Measurements from ENCODE around the gene SPINK8. TPM values are rescaled to one million over a fixed set of nuclear protein-coding genes. Genes with fewer than 3 reads are reported as not detected.
"Not testable (repeated sequence)": the region's sequence is repeated elsewhere in the genome, so short reads cannot be mapped to it uniquely, and the experiment has no call there.

The SPINK8 gene
- total and polyA plus RNA-seq, 8 donors = not detected

GRCh38 chr3:48343432-48343831 is 10.0 kb upstream of the SPINK8 start:
- Histone ChIP-seq H3K36me3 (no peaks in the 10 kb centered on the region), H3K4me1 (no peaks in the 10 kb centered on the region), H3K27ac (no peak overlapping the region), H3K9me3 (no peaks in the 10 kb centered on the region), H3K4me3 (no peak overlapping the region), H3K27me3 (no peaks in the 10 kb centered on the region)
- 89 to 91% methylated on average over 8 of the region's 8 CpGs for WGBS, 2 donors
- DNase-seq (no peak), ATAC-seq (no peak), FAIRE-seq (no peak)
- intact Hi-C loops (cut with DNase I) = no loop called here
- no peak for TF ChIP-seq CTCF (IDR thresholded peaks at IDR 0.05)

- FAIRE-seq = no peak
- WGBS, 2 donors = 40 to 43% methylated on average over 4 of the region's 4 CpGs
Observed at GRCh38 chr3:48338635-48339034, 5.2 kb upstream of the SPINK8 start.

GRCh38 chr3:48337536-48337935 is 4.1 kb upstream of the SPINK8 start:
- H3K4me1 ChIP-seq; H3K27ac ChIP-seq; H3K36me3 ChIP-seq; ATAC-seq; FAIRE-seq; H3K9me3 ChIP-seq; intact Hi-C loops (cut with DNase I); H3K27me3 ChIP-seq; H3K4me3 ChIP-seq; DNase-seq: not testable (repeated sequence)
- 85 to 93% methylated on average over 5 of the region's 5 CpGs for WGBS, 2 donors

More at GRCh38 chr3:48338635-48339034, 5.2 kb upstream of the SPINK8 start:
- H3K9me3 ChIP-seq = no peaks in the 10 kb centered on the region
- no peaks in the 10 kb centered on the region for H3K27me3 ChIP-seq
- intact Hi-C loops (cut with DNase I) = no loop called here
- no peaks in the 10 kb centered on the region for H3K4me1 ChIP-seq
- no peaks in the 10 kb centered on the region for H3K36me3 ChIP-seq
- DNase-seq (peak in 1 of 6 donors; percentile 60), ATAC-seq (no peak)
- H3K27ac ChIP-seq = no peak overlapping the region
- TF ChIP-seq CTCF (IDR thresholded peaks at IDR 0.05) = no peak
- no peak overlapping the region for H3K4me3 ChIP-seq

GRCh38 chr3:48335286-48335685 is 1.8 kb upstream of the SPINK8 start:
- intact Hi-C loops (cut with DNase I); FAIRE-seq: not testable (repeated sequence)

GRCh38 chr3:48334605-48335004 is 1.1 kb upstream of the SPINK8 start:
- no peaks in the 10 kb centered on the region for H3K27me3 ChIP-seq
- no peaks in the 10 kb centered on the region for H3K36me3 ChIP-seq
- no peaks in the 10 kb centered on the region for H3K4me1 ChIP-seq
- 81 to 86% methylated on average over 3 of the region's 3 CpGs for WGBS, 2 donors
- no peak overlapping the region for H3K4me3 ChIP-seq
- no peak for TF ChIP-seq CTCF (IDR thresholded peaks at IDR 0.05)
- intact Hi-C loops (cut with DNase I) = no loop called here
- H3K27ac ChIP-seq = no peak overlapping the region
- DNase-seq (no peak), ATAC-seq (no peak), FAIRE-seq (no peak)
- H3K9me3 ChIP-seq = no peaks in the 10 kb centered on the region

More at GRCh38 chr3:48335286-48335685, 1.8 kb upstream of the SPINK8 start:
- H3K4me3 ChIP-seq, H3K9me3 ChIP-seq, H3K27ac ChIP-seq, H3K36me3 ChIP-seq, H3K4me1 ChIP-seq, H3K27me3 ChIP-seq, ATAC-seq: not testable (repeated sequence)
- 83 to 91% methylated on average over 9 of the region's 9 CpGs for WGBS, 2 donors
- DNase-seq = peak in 1 of 6 donors; percentile 17

- WGBS, 2 donors = 61 to 67% methylated on average over 10 of the region's 10 CpGs
- H3K36me3 ChIP-seq; H3K4me3 ChIP-seq; H3K27ac ChIP-seq; H3K27me3 ChIP-seq; H3K4me1 ChIP-seq; intact Hi-C loops (cut with DNase I); ATAC-seq; DNase-seq; H3K9me3 ChIP-seq; FAIRE-seq: not testable (repeated sequence)
Observed at GRCh38 chr3:48331706-48332435, 1.6 kb downstream of the SPINK8 start.
